HL-60 (cell line): ENCODE measurements around the gene CNR2.

Experiments
- DNase-seq, 2 experiments: peaks; one replicate each; pipeline ENCODE4 v3.0.0-alpha.2; 2010 to 2020; ENCODE audit warnings: low read depth in 1 of 2, low spot score in 1 of 2
- H3K27ac ChIP-seq: fragments of 250-450 bp; sonication (Bioruptor Pico); replicated peaks from 2 replicates; pipeline ENCODE4 v1.5.1; 2020; ENCODE audit warnings: mild to moderate bottlenecking, moderate library complexity
- H3K27me3 ChIP-seq: fragments of 250-450 bp; sonication (Bioruptor Pico); 2 replicates; pipeline ENCODE4 v1.5.1; 2021; ENCODE audit warnings: mild to moderate bottlenecking, moderate library complexity; ENCODE audit not compliant: insufficient read depth, poor library complexity, severe bottlenecking
- H3K4me3 ChIP-seq: replicated peaks from 2 replicates; pipeline ENCODE4 v1.5.1; 2011; ENCODE audit warnings: mild to moderate bottlenecking, control low read depth, low read length; ENCODE audit not compliant: insufficient read depth
- GABPA ChIP-seq: IDR thresholded peaks from 2 replicates; pipeline ENCODE4 v1.6.1; 2012; ENCODE audit warnings: low read depth
- POLR2AphosphoS5 ChIP-seq: IDR thresholded peaks from 2 replicates; pipeline ENCODE4 v1.6.1; 2012; ENCODE audit warnings: low read depth
- SPI1 ChIP-seq: IDR thresholded peaks from 2 replicates; pipeline ENCODE4 v1.6.1; 2012; ENCODE audit warnings: low read depth, mild to moderate bottlenecking, borderline replicate concordance
- TF ChIP-seq, protein P1 (sequence below): IDR thresholded peaks from 2 replicates; pipeline ENCODE4 v1.6.1; 2012; ENCODE audit warnings: low read depth; ENCODE audit not compliant: insufficient replicate concordance
- TF ChIP-seq, protein P2 (sequence below): IDR thresholded peaks from one replicate; pipeline ENCODE4 v1.5.1; 2011; ENCODE audit warnings: low read length, control low read depth, inconsistent platforms; ENCODE audit not compliant: insufficient read depth

CNR2 gene

DNA sequence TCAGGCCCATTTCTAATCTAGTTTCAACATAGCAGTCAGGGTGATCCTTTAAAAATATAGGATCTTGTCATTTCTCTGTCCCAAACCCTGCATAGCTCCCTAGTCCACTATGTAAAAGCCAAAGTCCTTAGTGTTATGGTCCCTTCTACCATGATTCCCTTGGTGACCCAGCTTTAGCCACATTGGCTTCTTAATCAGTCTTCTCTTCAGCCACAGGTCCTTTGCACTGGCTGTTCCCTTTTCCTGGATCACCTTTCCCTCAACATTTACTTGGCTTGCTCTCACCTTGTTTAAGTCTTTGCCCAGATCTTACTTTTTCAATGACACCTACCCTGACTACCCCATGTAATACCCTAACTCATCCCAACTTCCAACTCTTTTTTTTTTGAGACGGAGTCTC lies 33.4 kb downstream of the CNR2 start:
- no peak for DNase-seq
- TF ChIP-seq, protein P1, sequence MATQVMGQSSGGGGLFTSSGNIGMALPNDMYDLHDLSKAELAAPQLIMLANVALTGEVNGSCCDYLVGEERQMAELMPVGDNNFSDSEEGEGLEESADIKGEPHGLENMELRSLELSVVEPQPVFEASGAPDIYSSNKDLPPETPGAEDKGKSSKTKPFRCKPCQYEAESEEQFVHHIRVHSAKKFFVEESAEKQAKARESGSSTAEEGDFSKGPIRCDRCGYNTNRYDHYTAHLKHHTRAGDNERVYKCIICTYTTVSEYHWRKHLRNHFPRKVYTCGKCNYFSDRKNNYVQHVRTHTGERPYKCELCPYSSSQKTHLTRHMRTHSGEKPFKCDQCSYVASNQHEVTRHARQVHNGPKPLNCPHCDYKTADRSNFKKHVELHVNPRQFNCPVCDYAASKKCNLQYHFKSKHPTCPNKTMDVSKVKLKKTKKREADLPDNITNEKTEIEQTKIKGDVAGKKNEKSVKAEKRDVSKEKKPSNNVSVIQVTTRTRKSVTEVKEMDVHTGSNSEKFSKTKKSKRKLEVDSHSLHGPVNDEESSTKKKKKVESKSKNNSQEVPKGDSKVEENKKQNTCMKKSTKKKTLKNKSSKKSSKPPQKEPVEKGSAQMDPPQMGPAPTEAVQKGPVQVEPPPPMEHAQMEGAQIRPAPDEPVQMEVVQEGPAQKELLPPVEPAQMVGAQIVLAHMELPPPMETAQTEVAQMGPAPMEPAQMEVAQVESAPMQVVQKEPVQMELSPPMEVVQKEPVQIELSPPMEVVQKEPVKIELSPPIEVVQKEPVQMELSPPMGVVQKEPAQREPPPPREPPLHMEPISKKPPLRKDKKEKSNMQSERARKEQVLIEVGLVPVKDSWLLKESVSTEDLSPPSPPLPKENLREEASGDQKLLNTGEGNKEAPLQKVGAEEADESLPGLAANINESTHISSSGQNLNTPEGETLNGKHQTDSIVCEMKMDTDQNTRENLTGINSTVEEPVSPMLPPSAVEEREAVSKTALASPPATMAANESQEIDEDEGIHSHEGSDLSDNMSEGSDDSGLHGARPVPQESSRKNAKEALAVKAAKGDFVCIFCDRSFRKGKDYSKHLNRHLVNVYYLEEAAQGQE = no peak
- TF ChIP-seq, protein P2, sequence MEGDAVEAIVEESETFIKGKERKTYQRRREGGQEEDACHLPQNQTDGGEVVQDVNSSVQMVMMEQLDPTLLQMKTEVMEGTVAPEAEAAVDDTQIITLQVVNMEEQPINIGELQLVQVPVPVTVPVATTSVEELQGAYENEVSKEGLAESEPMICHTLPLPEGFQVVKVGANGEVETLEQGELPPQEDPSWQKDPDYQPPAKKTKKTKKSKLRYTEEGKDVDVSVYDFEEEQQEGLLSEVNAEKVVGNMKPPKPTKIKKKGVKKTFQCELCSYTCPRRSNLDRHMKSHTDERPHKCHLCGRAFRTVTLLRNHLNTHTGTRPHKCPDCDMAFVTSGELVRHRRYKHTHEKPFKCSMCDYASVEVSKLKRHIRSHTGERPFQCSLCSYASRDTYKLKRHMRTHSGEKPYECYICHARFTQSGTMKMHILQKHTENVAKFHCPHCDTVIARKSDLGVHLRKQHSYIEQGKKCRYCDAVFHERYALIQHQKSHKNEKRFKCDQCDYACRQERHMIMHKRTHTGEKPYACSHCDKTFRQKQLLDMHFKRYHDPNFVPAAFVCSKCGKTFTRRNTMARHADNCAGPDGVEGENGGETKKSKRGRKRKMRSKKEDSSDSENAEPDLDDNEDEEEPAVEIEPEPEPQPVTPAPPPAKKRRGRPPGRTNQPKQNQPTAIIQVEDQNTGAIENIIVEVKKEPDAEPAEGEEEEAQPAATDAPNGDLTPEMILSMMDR = no peak
- TF ChIP-seq SPI1 (no peak), GABPA (no peak), POLR2AphosphoS5 (no peak)
- H3K4me3 ChIP-seq = no peak overlapping the region
- H3K27ac ChIP-seq = no peak overlapping the region
- H3K27me3 ChIP-seq = no peaks in the 10 kb centered on the region

DNA sequence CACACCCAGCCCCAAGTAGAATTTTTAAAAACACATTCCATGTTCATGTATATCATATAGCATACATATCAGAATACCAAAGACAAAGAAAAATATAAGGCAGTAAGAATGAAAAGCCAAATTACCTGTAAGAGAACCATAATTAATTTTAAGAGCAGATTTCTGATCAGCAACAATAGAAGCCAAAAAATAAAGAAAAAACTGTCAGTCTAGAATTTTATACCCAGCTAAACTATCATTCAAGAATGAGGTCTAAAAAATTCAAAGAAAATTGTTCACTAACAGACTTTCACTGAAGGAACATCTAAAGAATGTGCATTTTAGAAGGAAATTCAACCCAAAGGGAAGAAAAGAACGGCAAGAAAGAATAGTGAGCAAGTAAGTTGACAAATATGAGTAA lies 34.5 kb downstream of the CNR2 start:
- Histone ChIP-seq H3K27me3 (no peaks in the 10 kb centered on the region), H3K27ac (no peak overlapping the region), H3K4me3 (no peak overlapping the region)
- no peak for DNase-seq
- TF ChIP-seq, protein P2 = no peak
- TF ChIP-seq GABPA (no peak), SPI1 (no peak), POLR2AphosphoS5 (no peak)
- TF ChIP-seq, protein P1 = no peak

DNA sequence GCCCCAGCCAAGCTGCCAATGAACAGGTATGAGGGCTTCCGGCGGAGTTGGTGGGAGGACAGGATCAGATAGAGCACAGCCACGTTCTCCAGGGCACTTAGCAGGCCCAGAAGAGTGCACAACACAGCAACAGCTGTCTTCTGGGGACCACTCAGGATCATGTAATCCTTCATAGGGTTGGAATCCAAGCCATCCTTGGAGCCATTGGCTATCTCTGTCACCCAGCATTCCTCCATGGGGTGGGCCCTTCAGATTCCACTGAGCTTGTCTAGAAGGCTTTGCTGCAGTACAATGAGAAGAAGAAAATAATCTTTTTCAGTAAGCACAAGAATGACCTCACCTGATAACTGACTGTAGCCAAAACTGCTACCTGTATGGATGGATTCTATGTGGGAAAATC lies 37.8 kb downstream of the CNR2 start:
- TF ChIP-seq, protein P2 = no peak
- TF ChIP-seq POLR2AphosphoS5 = no peak
- TF ChIP-seq SPI1 = no peak
- no peak for TF ChIP-seq GABPA
- TF ChIP-seq, protein P1 = no peak

More for the DNA sequence above, 37.8 kb downstream of the CNR2 start:
- H3K27me3 ChIP-seq = no peaks in the 10 kb centered on the region
- H3K27ac ChIP-seq = no peak overlapping the region
- H3K4me3 ChIP-seq = no peak overlapping the region
- no peak for DNase-seq
